Rectal smooth muscle tissue (tissue), 1 donor: ENCODE results near the gene IRGC.

Experiments used
- H3K27ac ChIP-seq: one replicate; pipeline ENCODE4 v1.7.0; 2013; ENCODE audit warnings: low read depth, low read length, inconsistent platforms
- H3K27me3 ChIP-seq: one replicate; pipeline ENCODE4 v1.7.0; 2013; ENCODE audit warnings: low read length; ENCODE audit not compliant: control insufficient read depth, insufficient read depth
- H3K36me3 ChIP-seq: one replicate; pipeline ENCODE4 v1.7.0; 2013; ENCODE audit warnings: low read length; ENCODE audit not compliant: control insufficient read depth, insufficient read depth
- H3K4me1 ChIP-seq: one replicate; pipeline ENCODE4 v1.7.0; 2013; ENCODE audit warnings: low read length; ENCODE audit not compliant: control insufficient read depth, insufficient read depth
- H3K4me3 ChIP-seq: one replicate; pipeline ENCODE4 v1.7.0; 2013; ENCODE audit warnings: low read length
- H3K9ac ChIP-seq: one replicate; pipeline ENCODE4 v1.7.0; 2013; ENCODE audit warnings: low read length

Gene IRGC

DNA sequence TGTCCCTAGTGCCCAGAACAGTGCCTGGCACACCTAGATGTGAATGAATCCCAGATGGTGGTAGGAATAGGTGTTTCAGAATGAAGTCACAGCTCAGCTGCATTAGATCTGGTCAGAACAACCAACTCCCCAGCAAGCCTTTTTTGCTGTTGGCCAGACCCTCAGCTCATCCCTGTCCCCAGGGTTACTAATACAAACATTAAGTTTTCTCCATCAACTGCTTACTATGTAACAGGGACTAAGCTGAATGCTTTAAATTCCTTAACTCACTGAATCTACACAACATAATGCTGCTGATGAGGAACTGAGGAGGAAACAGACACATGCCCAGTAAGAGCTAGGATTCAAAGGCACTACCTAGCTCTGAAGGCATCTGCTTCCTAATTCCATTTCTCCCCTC, 20.1 kb downstream of the IRGC start:
- no peaks in the 10 kb centered on the region for H3K4me1 ChIP-seq
- H3K9ac ChIP-seq, result no peak overlapping the region
- no peaks in the 10 kb centered on the region for H3K27me3 ChIP-seq
- no peak overlapping the region for H3K4me3 ChIP-seq
- no peak overlapping the region for H3K27ac ChIP-seq
- peaks cover 42% of the 10 kb centered on the region for H3K36me3 ChIP-seq

GRCh38 chr19:43738780-43739211, 22.9 kb downstream of the IRGC start:
- Histone ChIP-seq H3K27ac (no peak overlapping the region), H3K9ac (no peak overlapping the region), H3K36me3 (peaks cover 28% of the 10 kb centered on the region), H3K27me3 (no peaks in the 10 kb centered on the region), H3K4me3 (no peak overlapping the region), H3K4me1 (no peaks in the 10 kb centered on the region)

- no peak overlapping the region for H3K4me3 ChIP-seq
- peaks cover 29% of the 10 kb centered on the region for H3K36me3 ChIP-seq
- no peaks in the 10 kb centered on the region for H3K4me1 ChIP-seq
- H3K27ac ChIP-seq, result no peak overlapping the region
- no peaks in the 10 kb centered on the region for H3K27me3 ChIP-seq
- H3K9ac ChIP-seq, result no peak overlapping the region
Observed at GRCh38 chr19:43739439-43740235, 23.8 kb downstream of the IRGC start.

DNA sequence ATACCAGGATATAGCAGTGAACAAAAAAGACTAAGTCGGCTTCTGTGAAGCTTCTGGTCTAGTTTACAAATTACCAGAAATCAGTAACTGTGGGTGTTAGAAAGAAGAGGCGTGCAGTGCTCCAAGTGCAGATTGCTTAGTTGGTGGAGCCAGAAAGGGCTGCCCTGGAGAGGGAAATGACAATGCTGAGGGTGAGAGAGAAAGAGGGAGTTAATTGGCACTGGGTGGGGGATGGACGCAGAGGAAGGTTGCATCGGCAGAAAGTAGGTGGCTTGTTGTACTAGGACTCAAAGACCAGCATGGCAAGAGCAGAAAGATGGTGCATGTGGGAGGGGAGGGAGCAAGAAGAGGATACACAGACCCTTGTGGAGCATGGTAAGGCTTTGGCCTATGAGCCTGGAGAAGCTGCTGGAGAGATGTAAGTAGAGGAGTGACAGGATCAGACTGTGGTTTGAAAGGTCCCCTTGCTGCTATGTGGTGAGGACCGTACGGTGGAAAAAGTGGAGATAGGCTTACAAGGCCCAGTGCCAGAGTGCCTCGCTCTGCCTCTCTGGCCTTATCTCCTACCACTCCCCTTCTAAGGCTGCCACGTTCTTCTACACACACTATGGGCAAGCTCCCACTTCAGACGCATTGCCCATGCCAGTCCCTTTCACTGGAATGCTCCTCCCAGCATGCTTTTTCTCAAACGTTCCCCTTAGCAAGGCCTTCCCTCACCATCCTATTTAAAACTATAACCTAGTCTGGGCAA, 25.4 kb downstream of the IRGC start:
- Histone ChIP-seq H3K9ac (no peak overlapping the region), H3K36me3 (peaks cover 28% of the 10 kb centered on the region), H3K4me3 (no peak overlapping the region), H3K4me1 (no peaks in the 10 kb centered on the region), H3K27me3 (no peaks in the 10 kb centered on the region), H3K27ac (no peak overlapping the region)

- Histone ChIP-seq H3K9ac (no peak overlapping the region), H3K4me3 (no peak overlapping the region), H3K27me3 (no peaks in the 10 kb centered on the region), H3K36me3 (peaks cover 24% of the 10 kb centered on the region), H3K27ac (no peak overlapping the region), H3K4me1 (no peaks in the 10 kb centered on the region)
Observed at GRCh38 chr19:43743059-43743458, 27.2 kb downstream of the IRGC start.

GRCh38 chr19:43747557-43748204, 31.8 kb downstream of the IRGC start:
- H3K27ac ChIP-seq, result no peak overlapping the region
- H3K4me3 ChIP-seq, result no peak overlapping the region
- no peak overlapping the region for H3K9ac ChIP-seq
- H3K4me1 ChIP-seq, result no peaks in the 10 kb centered on the region
- no peaks in the 10 kb centered on the region for H3K27me3 ChIP-seq
- peaks cover 31% of the 10 kb centered on the region for H3K36me3 ChIP-seq

DNA sequence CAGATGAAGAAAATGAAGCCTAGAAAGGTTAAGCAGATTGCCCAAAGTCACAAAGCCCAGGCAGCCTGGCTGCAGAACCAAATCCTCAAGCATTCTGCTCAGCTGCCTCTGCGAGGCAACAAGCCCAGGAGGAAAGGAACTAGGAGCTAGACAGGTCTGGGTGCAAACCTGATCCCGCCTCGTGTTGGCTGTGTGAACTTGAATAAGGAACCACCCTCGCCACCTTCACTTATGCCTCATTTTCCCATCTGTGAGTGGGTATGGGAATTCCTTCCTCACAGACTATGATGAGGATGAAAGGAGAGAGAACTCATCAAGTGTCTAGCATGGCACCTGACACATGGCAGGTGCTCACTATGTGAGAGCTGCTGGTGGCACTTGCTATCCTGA, 32.3 kb downstream of the IRGC start:
- Histone ChIP-seq H3K27me3 (no peaks in the 10 kb centered on the region), H3K4me3 (no peak overlapping the region), H3K27ac (no peak overlapping the region), H3K4me1 (peaks cover 2% of the 10 kb centered on the region), H3K9ac (no peak overlapping the region), H3K36me3 (peaks cover 31% of the 10 kb centered on the region)

DNA sequence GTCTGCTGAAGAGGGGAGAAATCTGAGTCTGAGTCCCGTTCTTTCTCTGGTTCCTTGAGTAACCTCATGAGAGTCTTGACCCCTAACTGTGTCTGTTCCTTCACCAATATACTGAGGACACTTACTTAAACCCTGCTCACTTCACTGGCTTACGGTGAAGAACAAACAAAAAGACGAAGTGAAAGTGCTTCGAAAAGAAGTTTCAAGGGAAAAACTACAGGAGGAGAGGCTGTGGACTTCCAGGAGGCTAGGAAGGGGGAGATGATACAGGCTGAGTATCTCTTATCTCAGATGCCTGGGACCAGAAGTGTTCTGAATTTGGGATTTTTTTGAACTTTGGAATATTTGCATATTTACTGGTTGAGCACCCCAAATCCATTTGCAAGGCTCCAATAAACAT, 32.8 kb downstream of the IRGC start:
- peaks cover 4% of the 10 kb centered on the region for H3K4me1 ChIP-seq
- peaks cover 31% of the 10 kb centered on the region for H3K36me3 ChIP-seq
- no peak overlapping the region for H3K4me3 ChIP-seq
- H3K27ac ChIP-seq, result no peak overlapping the region
- no peaks in the 10 kb centered on the region for H3K27me3 ChIP-seq
- H3K9ac ChIP-seq, result no peak overlapping the region

DNA sequence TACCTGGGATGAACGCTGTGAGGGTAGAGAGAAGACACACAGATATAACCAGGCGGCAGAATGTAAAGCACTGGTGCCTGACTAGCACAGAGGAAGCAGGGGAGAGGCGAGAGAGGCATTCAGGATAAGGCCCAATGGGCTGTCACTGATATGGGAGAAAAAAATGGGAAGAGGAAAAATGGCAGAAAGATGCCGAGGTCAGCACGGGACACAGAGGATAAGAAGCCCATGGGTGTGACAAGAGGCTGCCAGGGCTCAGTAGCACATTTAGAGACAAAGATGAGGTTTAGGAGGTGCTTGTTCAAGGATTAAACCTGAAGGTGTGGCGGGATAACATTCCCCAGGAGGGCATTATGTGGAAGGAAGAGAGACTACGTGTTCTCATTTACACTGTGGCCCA, 33.3 kb downstream of the IRGC start:
- no peaks in the 10 kb centered on the region for H3K27me3 ChIP-seq
- H3K4me1 ChIP-seq, result peaks cover 7% of the 10 kb centered on the region
- H3K27ac ChIP-seq, result no peak overlapping the region
- no peak overlapping the region for H3K9ac ChIP-seq
- peaks cover 31% of the 10 kb centered on the region for H3K36me3 ChIP-seq
- no peak overlapping the region for H3K4me3 ChIP-seq

DNA sequence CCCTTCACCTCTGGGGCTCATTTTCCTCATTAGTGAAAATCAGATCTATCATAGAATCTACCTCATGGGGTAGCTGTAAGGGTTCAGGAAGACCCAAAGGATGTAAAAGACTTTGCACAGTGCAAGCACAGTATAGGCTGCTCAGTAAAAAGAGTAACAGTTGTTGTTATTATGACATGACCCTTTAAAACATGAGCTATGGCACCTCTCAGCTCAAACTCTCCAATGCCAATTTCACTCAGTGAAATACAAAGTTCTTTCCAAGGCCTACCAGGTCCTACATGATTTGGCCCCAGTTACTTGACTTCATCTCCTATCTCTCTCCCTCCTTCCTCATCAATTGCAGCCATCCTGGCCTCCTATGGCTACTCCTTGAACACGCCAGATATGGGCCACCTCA, 34.0 kb downstream of the IRGC start:
- Histone ChIP-seq H3K27ac (no peak overlapping the region), H3K4me1 (peaks cover 7% of the 10 kb centered on the region), H3K36me3 (peaks cover 27% of the 10 kb centered on the region)

DNA sequence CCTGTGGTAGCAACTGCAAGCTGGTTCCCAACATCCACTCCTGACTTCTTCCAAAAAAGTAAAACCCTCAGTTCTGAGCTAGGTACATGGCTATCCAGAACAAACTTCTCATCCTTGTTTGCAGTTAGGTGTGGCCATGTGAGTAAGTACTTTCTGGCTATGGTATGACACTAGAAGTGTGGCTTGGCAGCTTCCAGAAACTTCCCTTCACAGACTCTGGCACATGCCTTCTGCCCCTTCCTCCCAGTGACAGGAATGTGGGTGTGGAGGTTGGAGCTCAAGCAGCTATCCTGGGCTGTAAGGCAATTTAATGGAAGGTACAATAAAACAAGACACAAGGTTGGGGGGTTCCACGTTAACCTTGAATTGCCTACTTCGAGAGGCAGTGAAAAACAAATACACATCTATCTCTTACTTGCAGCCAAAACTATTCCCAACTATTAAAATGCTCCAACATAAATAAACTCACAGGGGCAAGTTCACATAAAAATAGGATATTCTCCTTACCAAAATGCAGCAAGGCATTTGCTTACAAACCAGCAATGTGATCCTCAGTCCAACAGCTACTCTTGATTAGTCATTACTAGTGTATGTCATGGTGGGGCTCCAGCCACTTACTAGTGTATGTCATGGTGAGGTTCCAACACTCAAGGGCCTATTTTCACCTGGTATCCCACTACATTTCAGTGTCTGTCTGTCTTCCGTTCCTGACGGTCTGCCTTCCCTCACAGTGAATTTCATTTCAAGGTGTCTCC, 35.8 kb downstream of the IRGC start:
- H3K27ac ChIP-seq, result no peak overlapping the region
- peaks cover 7% of the 10 kb centered on the region for H3K4me1 ChIP-seq
- H3K36me3 ChIP-seq, result peaks cover 27% of the 10 kb centered on the region
- H3K27me3 ChIP-seq, result no peaks in the 10 kb centered on the region
- H3K4me3 ChIP-seq, result no peak overlapping the region
- H3K9ac ChIP-seq, result no peak overlapping the region

More for the DNA sequence above, 34.0 kb downstream of the IRGC start:
- Histone ChIP-seq H3K9ac (no peak overlapping the region), H3K4me3 (no peak overlapping the region), H3K27me3 (no peaks in the 10 kb centered on the region)

- H3K9ac ChIP-seq, result no peak overlapping the region
- no peak overlapping the region for H3K27ac ChIP-seq
- no peaks in the 10 kb centered on the region for H3K27me3 ChIP-seq
- H3K4me1 ChIP-seq, result peaks cover 7% of the 10 kb centered on the region
- no peak overlapping the region for H3K4me3 ChIP-seq
- H3K36me3 ChIP-seq, result peaks cover 22% of the 10 kb centered on the region
Observed at GRCh38 chr19:43752287-43752875, 36.5 kb downstream of the IRGC start.
